ENCODE measurements around the gene HSPB9. TPM values are rescaled to one million over a fixed set of nuclear protein-coding genes. Genes with fewer than 3 reads are reported as not detected.

HSPB9 gene
- total RNA-seq, 4 donors from 2014 or later: 0.14 TPM; not detected in 3

DNA sequence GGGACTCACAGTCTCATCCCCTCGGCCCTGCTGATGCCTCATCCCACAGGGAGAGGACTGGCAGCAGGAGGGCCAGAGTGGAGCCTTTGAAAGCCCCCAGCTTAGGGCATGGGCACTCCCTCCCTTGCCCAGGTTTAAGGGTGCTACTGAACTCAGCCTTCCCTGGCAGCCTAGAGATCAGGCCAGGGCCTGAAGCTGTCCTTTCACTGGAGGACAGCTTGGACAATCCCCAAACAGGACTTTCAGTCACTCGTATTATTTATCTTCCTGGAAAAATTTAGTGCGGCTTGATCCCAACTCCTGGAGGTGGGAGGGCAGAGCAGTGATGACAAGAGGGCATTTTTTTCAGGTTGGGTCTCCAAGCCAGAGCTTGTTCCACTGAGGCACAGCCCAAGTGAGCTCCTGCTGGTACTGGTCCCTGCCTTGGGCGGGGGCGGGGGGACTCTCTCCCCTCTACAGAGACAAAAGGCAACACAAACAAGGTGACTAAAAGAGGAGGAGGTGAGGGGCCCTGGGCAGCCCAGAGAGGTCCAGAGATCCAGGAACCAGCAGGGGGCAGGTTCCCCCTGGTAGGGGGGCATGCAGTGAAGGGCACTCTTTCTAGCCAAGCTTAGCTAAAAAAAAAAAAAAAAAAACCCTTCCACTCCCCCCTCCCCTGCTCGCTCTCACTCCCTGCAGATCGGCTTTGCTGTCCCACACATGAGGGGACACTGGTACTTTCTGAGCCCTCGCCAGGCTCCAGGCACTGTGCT lies 26.1 kb upstream of the HSPB9 start:
- Histone ChIP-seq H3K27ac (no peak overlapping the region), H3K4me3 (no peak overlapping the region), H3K36me3 (no peaks in the 10 kb centered on the region), H3K9me3 (no peaks in the 10 kb centered on the region), H3K4me1 (peaks cover 0 to 9% (median 8%) of the 10 kb centered on the region in 4 donors), H3K27me3 (peaks cover 32% of the 10 kb centered on the region)
- WGBS, 2 donors (ENCODE audit: low coverage in 1 of 2): 68 to 83% methylated on average over 2 to 8 of the region's 8 CpGs
- no peak for TF ChIP-seq POLR2A (IDR thresholded peaks at IDR 0.05)
- TF ChIP-seq EP300 (IDR thresholded peaks at IDR 0.05; ENCODE audit: low read depth): no peak
- TF ChIP-seq POLR2AphosphoS5 (IDR thresholded peaks at IDR 0.05): no peak
- TF ChIP-seq, protein P1, sequence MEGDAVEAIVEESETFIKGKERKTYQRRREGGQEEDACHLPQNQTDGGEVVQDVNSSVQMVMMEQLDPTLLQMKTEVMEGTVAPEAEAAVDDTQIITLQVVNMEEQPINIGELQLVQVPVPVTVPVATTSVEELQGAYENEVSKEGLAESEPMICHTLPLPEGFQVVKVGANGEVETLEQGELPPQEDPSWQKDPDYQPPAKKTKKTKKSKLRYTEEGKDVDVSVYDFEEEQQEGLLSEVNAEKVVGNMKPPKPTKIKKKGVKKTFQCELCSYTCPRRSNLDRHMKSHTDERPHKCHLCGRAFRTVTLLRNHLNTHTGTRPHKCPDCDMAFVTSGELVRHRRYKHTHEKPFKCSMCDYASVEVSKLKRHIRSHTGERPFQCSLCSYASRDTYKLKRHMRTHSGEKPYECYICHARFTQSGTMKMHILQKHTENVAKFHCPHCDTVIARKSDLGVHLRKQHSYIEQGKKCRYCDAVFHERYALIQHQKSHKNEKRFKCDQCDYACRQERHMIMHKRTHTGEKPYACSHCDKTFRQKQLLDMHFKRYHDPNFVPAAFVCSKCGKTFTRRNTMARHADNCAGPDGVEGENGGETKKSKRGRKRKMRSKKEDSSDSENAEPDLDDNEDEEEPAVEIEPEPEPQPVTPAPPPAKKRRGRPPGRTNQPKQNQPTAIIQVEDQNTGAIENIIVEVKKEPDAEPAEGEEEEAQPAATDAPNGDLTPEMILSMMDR (IDR thresholded peaks at IDR 0.05): no peak
- DNase-seq: no peak
- intact Hi-C loops (cut with DNase I; ENCODE audit: low total_unique reads): loop anchor here (5.0 kb wide), 1 partner anchor 69 kb away; no protein-coding TSS in a partner anchor
- in situ Hi-C loops (cut with MboI; ENCODE audit: low pct_ligation_motif_present in 1 of 4, low pct_unique_long_range_greater_than_20kb in 1 of 4, low sequenced_read_pairs in 3 of 4): loop anchor here in 1 of 4 donors (25.0 kb wide), 1 partner anchor 359 kb away; the partner anchor contains the start of gene HAP1

DNA sequence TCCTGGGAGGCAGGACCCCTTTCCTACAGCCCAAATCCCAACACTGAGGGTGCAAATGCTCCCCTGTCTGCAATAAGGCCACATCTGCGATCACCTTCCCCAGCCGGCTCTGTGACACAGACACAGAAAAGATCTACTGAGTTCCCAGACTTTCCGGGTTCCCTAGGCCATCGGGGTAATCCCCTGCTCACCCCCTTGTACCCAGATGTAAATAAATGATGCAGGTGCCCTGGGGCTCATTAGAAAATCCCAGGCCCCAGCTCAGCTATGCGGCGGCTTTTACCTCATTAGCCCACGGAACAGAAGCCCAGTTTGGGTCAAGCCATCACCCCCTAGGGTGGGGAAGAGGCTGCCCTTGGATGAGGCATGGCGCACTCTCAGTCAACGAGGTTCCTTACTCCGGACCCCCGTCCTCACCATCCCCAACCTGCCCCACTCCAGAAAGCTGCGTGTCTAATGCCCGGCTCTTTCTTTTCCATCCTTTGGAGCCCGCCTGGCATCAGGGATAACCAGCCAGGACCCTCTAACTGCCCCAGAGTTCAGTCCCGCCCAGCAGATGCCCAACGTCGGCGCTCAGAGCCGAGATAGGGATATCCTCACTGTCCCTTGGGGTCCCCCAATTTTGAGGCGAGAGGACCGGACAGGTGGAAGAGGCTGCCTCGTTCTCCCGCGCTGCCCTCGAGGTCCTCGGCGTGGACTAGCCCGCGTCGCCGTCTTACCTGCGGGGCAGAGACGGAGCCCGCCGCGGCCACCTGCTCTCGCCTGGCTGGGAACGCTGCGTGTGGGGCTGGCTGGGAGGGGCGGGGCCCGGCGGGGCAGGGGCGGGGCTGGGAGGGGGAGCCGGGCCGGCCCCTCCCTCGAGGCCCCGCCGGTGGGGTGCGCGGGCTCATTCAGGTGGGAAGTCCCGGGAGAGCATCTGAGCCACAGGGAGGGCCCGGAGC lies 24.6 kb upstream of the HSPB9 start, which contains the start of gene ZNF385C:
ZNF385C (minus strand) TSS at position 783 of the 941 bp plus-strand sequence. CDS start 35,417 bp downstream, outside the sequence.
- WGBS, 2 donors (ENCODE audit: low coverage in 1 of 2): 13 to 22% methylated on average over 3 to 37 of the region's 52 CpGs
- no peaks in the 10 kb centered on the region for H3K9me3 ChIP-seq
- H3K27ac ChIP-seq: no peak within 1 kb of the TSS
- in situ Hi-C loops (cut with MboI; ENCODE audit: low pct_ligation_motif_present in 1 of 4, low pct_unique_long_range_greater_than_20kb in 1 of 4, low sequenced_read_pairs in 3 of 4) (loop anchor here in 1 of 4 donors (25.0 kb wide), 1 partner anchor 361 kb away; the partner anchor contains the start of gene HAP1), intact Hi-C loops (cut with DNase I; ENCODE audit: low total_unique reads) (loop anchor here (5.0 kb wide), 1 partner anchor 71 kb away; no protein-coding TSS in a partner anchor)
- DNase-seq: no peak
- TF ChIP-seq POLR2AphosphoS5 (IDR thresholded peaks at IDR 0.05): no peak
- no peak for TF ChIP-seq EP300 (IDR thresholded peaks at IDR 0.05; ENCODE audit: low read depth)
- TF ChIP-seq, protein P1 (IDR thresholded peaks at IDR 0.05): no peak
- no peak for TF ChIP-seq POLR2A (IDR thresholded peaks at IDR 0.05)
- peak within 1 kb of the TSS in 2 of 4 donors; percentile 15 to 16 for H3K4me3 ChIP-seq
- H3K36me3 ChIP-seq: no peaks in the 10 kb centered on the region
- H3K4me1 ChIP-seq: peaks cover 0 to 11% (median 9%) of the 10 kb centered on the region in 4 donors
- peaks cover 32% of the 10 kb centered on the region for H3K27me3 ChIP-seq

DNA sequence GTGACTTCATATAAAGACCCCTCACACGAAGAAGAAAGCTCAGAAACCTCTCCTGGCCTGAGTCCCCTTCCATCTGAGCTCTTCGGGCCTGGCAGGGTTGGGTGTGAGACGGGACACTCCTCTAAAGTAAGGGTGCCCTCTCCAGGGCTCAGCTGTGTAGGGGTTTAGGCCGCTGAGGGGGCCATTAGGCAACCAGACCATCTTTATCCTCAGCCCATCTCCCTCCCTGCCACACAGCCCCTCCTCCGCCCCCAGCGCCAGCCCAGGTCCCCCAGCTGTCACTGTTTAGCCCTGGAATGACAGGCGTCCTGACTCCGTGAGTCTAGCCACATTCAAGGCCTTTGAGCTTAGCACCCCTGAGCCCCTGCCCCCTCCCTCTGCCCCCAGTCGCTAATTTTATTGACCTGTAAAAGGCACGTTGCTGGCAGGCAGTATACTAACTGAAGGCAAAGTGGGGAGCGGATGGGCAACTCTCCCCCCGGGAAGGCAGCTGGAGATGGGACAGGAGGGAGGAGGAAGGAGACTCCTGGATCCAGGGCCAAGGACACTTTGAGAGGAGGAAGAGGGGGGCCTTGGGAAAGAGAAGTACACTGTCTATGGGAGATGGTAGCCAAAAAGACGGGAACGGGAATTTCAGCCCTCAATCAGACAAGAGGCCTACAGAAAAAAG lies 23.7 kb upstream of the HSPB9 start:
- no peaks in the 10 kb centered on the region for H3K36me3 ChIP-seq

More for the DNA sequence above, 23.7 kb upstream of the HSPB9 start:
- no peak for DNase-seq
- Histone ChIP-seq H3K9me3 (no peaks in the 10 kb centered on the region), H3K4me3 (no peak overlapping the region), H3K27ac (no peak overlapping the region), H3K4me1 (peaks cover 0 to 11% (median 9%) of the 10 kb centered on the region in 4 donors), H3K27me3 (peaks cover 32% of the 10 kb centered on the region)
- WGBS, 2 donors (ENCODE audit: low coverage in 1 of 2): 68 to 100% methylated on average over 1 to 14 of the region's 14 CpGs
- intact Hi-C loops (cut with DNase I; ENCODE audit: low total_unique reads) (loop anchor here (5.0 kb wide), 1 partner anchor 72 kb away; no protein-coding TSS in a partner anchor), in situ Hi-C loops (cut with MboI; ENCODE audit: low pct_ligation_motif_present in 1 of 4, low pct_unique_long_range_greater_than_20kb in 1 of 4, low sequenced_read_pairs in 3 of 4) (loop anchor here in 1 of 4 donors (25.0 kb wide), 1 partner anchor 362 kb away; the partner anchor contains the start of gene HAP1)
- no peak for TF ChIP-seq POLR2A (IDR thresholded peaks at IDR 0.05)
- TF ChIP-seq, protein P1 (IDR thresholded peaks at IDR 0.05): no peak
- no peak for TF ChIP-seq POLR2AphosphoS5 (IDR thresholded peaks at IDR 0.05)
- TF ChIP-seq EP300 (IDR thresholded peaks at IDR 0.05; ENCODE audit: low read depth): no peak

All from transverse colon (tissue), 4 donors.